A549 treated with Hydrocortisone at 1 μM for 4 hours (cell line): ENCODE measurements around the gene FKBP1B. TPM values are rescaled to one million over a fixed set of nuclear protein-coding genes. Genes with fewer than 3 reads are reported as not detected.

Source experiments
- total RNA-seq: library from RNA; stranded (reverse); fragments of 200-300 nt; extraction: Qiagen RNA extraction; gene quantifications from 5 replicates; pipeline ENCODE4 v1.2.3, GENCODE V29; 2022

FKBP1B gene
- total RNA-seq, result 10.6 to 13.7 TPM (median 13.1 TPM) in 5 replicates

GRCh38 chr2:24049485-24050021 is at the start of gene FKBP1B:
FKBP1B (plus strand) TSS chr2:24049741; CDS start chr2:24049850, 109 bp downstream.

GRCh38 chr2:24009680-24010476 is 39.7 kb upstream of the FKBP1B start, which contains the start of gene MFSD2B:
MFSD2B (plus strand) TSS chr2:24010085; CDS start chr2:24010097, 12 bp downstream.

GRCh38 chr2:24046930-24047702 is 2.4 kb upstream of the FKBP1B start, which contains the start of gene WDCP:
WDCP (minus strand) TSS chr2:24047391; CDS start chr2:24039494, 7,897 bp downstream.

GRCh38 chr2:24075915-24076848 is 26.6 kb downstream of the FKBP1B start, which contains the start of gene SF3B6:
SF3B6 (minus strand) TSS chr2:24076326; CDS start chr2:24076229, 97 bp downstream.

GRCh38 chr2:24084386-24085199 is 35.1 kb downstream of the FKBP1B start, which contains the start of gene TP53I3:
TP53I3 (minus strand) TSS chr2:24084834; CDS start chr2:24084326, 508 bp downstream.

Other genes starting within 250 kb of the FKBP1B start
- gene ATAD2B, start 122.6 kb upstream of the FKBP1B start, total RNA-seq, result 5.9 to 8.5 TPM (median 7.2 TPM) in 5 replicates
- 20.9 to 25.5 TPM (median 22.7 TPM) in 5 replicates for gene UBXN2A, start 109.3 kb upstream of the FKBP1B start, total RNA-seq
- gene MFSD2B, start 39.7 kb upstream of the FKBP1B start, total RNA-seq, result 0.18 to 0.84 TPM (median 0.52 TPM) in 5 replicates
- 12.7 to 15.7 TPM (median 14.7 TPM) in 5 replicates for gene WDCP, start 2.4 kb upstream of the FKBP1B start, total RNA-seq
- gene SF3B6, start 26.6 kb downstream of the FKBP1B start, total RNA-seq, result 158 to 181 TPM (median 175 TPM) in 5 replicates
- 257 to 305 TPM (median 269 TPM) in 5 replicates for gene TP53I3, start 35.1 kb downstream of the FKBP1B start, total RNA-seq
- 1.7 to 2.3 TPM (median 1.8 TPM) in 5 replicates for gene PFN4, start 73.6 kb downstream of the FKBP1B start, total RNA-seq
- 1.6 to 2.2 TPM (median 1.9 TPM) in 5 replicates for gene FAM228B, start 73.7 kb downstream of the FKBP1B start, total RNA-seq
- gene FAM228A, start 125.3 kb downstream of the FKBP1B start, total RNA-seq, result not detected in 5 replicates